ENCODE results near the gene SLC1A2. TPM values are rescaled to one million over a fixed set of nuclear protein-coding genes. Genes with fewer than 3 reads are reported as not detected.

The SLC1A2 gene
- total RNA-seq, 2 experiments from 2014 or later: not detected

DNA sequence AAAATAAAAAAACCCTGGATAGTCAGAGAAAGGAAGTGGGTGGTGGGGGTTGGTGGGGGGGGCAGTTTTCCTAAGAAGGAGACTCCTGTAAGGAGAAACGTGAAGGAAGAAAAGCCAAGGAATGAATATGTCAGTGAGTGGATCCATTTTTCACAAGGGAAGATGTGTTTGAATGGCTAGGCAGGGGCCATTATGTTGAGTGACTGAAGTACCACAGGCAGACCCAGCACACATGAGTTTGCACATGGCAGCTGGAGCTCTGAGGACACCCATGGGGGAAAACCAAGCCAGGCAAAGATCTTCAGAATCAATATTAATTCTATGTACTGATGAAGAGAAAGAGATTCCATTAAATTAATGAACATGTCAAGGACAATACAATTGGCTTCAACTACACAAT is 212.7 kb downstream of the SLC1A2 start:
- peak overlapping the region; percentile 58 for H3K27ac Mint-ChIP-seq
- H3K9me3 Mint-ChIP-seq: peaks cover 24% of the 10 kb centered on the region
- ChIA-PET CTCF (no interaction called here), POLR2A (interaction anchor here (1.0 kb wide), 1 partner anchor 161 kb away, joined by 4 read pairs; no protein-coding TSS in a partner anchor)
- ATAC-seq: no peak
- intact Hi-C loops (cut with micrococcal nuclease): no loop called here
- H3K27me3 Mint-ChIP-seq: no peaks in the 10 kb centered on the region
- H3K4me1 Mint-ChIP-seq (ENCODE audit: low read depth): peaks cover 39% of the 10 kb centered on the region
- peaks cover 99% of the 10 kb centered on the region for H3K36me3 Mint-ChIP-seq (ENCODE audit: low read depth)
- H3K4me3 Mint-ChIP-seq: no peak overlapping the region
- DNase-seq: no peak
- TF ChIP-seq, protein P1, sequence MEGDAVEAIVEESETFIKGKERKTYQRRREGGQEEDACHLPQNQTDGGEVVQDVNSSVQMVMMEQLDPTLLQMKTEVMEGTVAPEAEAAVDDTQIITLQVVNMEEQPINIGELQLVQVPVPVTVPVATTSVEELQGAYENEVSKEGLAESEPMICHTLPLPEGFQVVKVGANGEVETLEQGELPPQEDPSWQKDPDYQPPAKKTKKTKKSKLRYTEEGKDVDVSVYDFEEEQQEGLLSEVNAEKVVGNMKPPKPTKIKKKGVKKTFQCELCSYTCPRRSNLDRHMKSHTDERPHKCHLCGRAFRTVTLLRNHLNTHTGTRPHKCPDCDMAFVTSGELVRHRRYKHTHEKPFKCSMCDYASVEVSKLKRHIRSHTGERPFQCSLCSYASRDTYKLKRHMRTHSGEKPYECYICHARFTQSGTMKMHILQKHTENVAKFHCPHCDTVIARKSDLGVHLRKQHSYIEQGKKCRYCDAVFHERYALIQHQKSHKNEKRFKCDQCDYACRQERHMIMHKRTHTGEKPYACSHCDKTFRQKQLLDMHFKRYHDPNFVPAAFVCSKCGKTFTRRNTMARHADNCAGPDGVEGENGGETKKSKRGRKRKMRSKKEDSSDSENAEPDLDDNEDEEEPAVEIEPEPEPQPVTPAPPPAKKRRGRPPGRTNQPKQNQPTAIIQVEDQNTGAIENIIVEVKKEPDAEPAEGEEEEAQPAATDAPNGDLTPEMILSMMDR (IDR thresholded peaks at IDR 0.05): no peak

DNA sequence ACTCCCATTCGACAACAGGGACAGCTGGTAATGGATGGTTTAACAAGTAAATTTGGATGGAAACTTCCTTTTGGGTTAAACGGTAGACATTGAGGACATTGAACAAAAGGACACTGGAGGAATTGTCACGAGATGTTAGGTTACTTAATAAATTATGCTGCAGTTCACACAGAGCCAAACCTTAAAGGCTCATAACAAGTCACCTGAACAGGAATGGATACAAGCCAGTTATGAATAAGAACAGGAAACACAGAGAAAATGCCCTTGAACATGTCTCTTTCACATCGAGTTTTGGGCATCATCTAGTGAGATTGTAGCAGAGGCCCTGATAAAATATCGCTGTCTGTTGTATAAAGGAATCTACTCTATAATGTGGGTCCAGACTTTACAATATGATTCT is 214.7 kb downstream of the SLC1A2 start:
- DNase-seq (no peak), ATAC-seq (no peak)
- peak overlapping the region; percentile 31 for H3K27ac Mint-ChIP-seq
- TF ChIP-seq, protein P1 (IDR thresholded peaks at IDR 0.05): no peak
- peaks cover 99% of the 10 kb centered on the region for H3K36me3 Mint-ChIP-seq (ENCODE audit: low read depth)
- no peak overlapping the region for H3K4me3 Mint-ChIP-seq
- peaks cover 44% of the 10 kb centered on the region for H3K4me1 Mint-ChIP-seq (ENCODE audit: low read depth)
- no peaks in the 10 kb centered on the region for H3K27me3 Mint-ChIP-seq
- intact Hi-C loops (cut with micrococcal nuclease): no loop called here
- peaks cover 14% of the 10 kb centered on the region for H3K9me3 Mint-ChIP-seq
- POLR2A ChIA-PET: interaction anchor here (0.6 kb wide), 1 partner anchor 164 kb away, joined by 3 read pairs; no protein-coding TSS in a partner anchor
- CTCF ChIA-PET: interaction anchor here (0.7 to 1.0 kb wide), 2 partner anchors 14 to 28 kb away, joined by 3 read pairs; no protein-coding TSS in a partner anchor

Other genes with a start within 250 kb of the SLC1A2 start
- not detected for gene PAMR1, start 106.1 kb upstream of the SLC1A2 start, total RNA-seq
- gene FJX1, start 198.9 kb upstream of the SLC1A2 start, total RNA-seq: 1 to 10 TPM; 1.4 to 2.1 TPM
- 10 to 100 TPM; 37.4 to 40.1 TPM for gene TRIM44, start 243.2 kb upstream of the SLC1A2 start, total RNA-seq